ENCODE measurements around the gene OR52I1. TPM values are rescaled to one million over a fixed set of nuclear protein-coding genes. Genes with fewer than 3 reads are reported as not detected.

The OR52I1 gene
- total RNA-seq, 1 donor = not detected

GRCh38 chr11:4610258-4610935 is 16.6 kb downstream of the OR52I1 start:
- peak; percentile 55 for DNase-seq (ENCODE audit: low read depth)
- peak; percentile 14 for TF ChIP-seq CTCF (IDR thresholded peaks at IDR 0.05; ENCODE audit: insufficient read depth, low read length)
- peak overlapping the region; percentile 34 for H3K4me3 ChIP-seq (ENCODE audit: low read depth, low read length)

- TF ChIP-seq CTCF (IDR thresholded peaks at IDR 0.05; ENCODE audit: insufficient read depth, low read length) = no peak
- no peak overlapping the region for H3K4me3 ChIP-seq (ENCODE audit: low read depth, low read length)
- no peak for DNase-seq (ENCODE audit: low read depth)
Observed at GRCh38 chr11:4611986-4612385, 18.1 kb downstream of the OR52I1 start.

GRCh38 chr11:4615856-4616444 is 22.1 kb downstream of the OR52I1 start:
- H3K4me3 ChIP-seq (ENCODE audit: low read depth, low read length) = no peak overlapping the region
- no peak for TF ChIP-seq CTCF (IDR thresholded peaks at IDR 0.05; ENCODE audit: insufficient read depth, low read length)
- no peak for DNase-seq (ENCODE audit: low read depth)

GRCh38 chr11:4619514-4619913 is 25.7 kb downstream of the OR52I1 start:
- no peak for TF ChIP-seq CTCF (IDR thresholded peaks at IDR 0.05; ENCODE audit: insufficient read depth, low read length)
- H3K4me3 ChIP-seq (ENCODE audit: low read depth, low read length) = no peak overlapping the region
- DNase-seq (ENCODE audit: low read depth) = no peak

GRCh38 chr11:4626207-4627099 is 32.6 kb downstream of the OR52I1 start:
- DNase-seq (ENCODE audit: low read depth) = peak; percentile 73
- peak; percentile 59 for TF ChIP-seq CTCF (IDR thresholded peaks at IDR 0.05; ENCODE audit: insufficient read depth, low read length)

GRCh38 chr11:4636136-4636535 is 42.3 kb downstream of the OR52I1 start:
- DNase-seq (ENCODE audit: low read depth) = no peak
- TF ChIP-seq CTCF (IDR thresholded peaks at IDR 0.05; ENCODE audit: insufficient read depth, low read length) = no peak

More at GRCh38 chr11:4626207-4627099, 32.6 kb downstream of the OR52I1 start:
- no peak overlapping the region for H3K4me3 ChIP-seq (ENCODE audit: low read depth, low read length)

More at GRCh38 chr11:4636136-4636535, 42.3 kb downstream of the OR52I1 start:
- no peak overlapping the region for H3K4me3 ChIP-seq (ENCODE audit: low read depth, low read length)

Measured in fibroblast of the aortic adventitia (primary cell).